DND-41 (cell line): ENCODE data around the gene CASQ2.

Experiments
- ATAC-seq: fragments of 200-7000 bp; cut with Tn5 transposase; 3 replicates; pipeline ENCODE4 v1.9.1; 2021; ENCODE audit warnings: low read depth; ENCODE audit not compliant: insufficient read depth
- DNase-seq: peaks from one replicate; pipeline ENCODE4 v3.0.0-alpha.2; 2020
- H2AFZ ChIP-seq: 2 replicates; pipeline ENCODE4 v1.6.0; 2012; ENCODE audit warnings: low read depth, low read length
- H3K27ac ChIP-seq: 2 replicates; pipeline ENCODE4 v1.5.1; 2012; ENCODE audit warnings: low read length, inconsistent platforms
- H3K27me3 ChIP-seq: fragments of 200-600 bp; sonication (generic); 2 replicates; pipeline ENCODE4 v1.6.0; 2012; ENCODE audit warnings: low read length, mild to moderate bottlenecking, inconsistent platforms; ENCODE audit not compliant: insufficient read depth, poor library complexity
- H3K36me3 ChIP-seq: 2 replicates; pipeline ENCODE4 v1.5.1; 2012; ENCODE audit warnings: low read length, inconsistent platforms; ENCODE audit not compliant: insufficient read depth
- H3K4me1 ChIP-seq: 2 replicates; pipeline ENCODE4 v1.5.1; 2012; ENCODE audit warnings: mild to moderate bottlenecking, low read length; ENCODE audit not compliant: insufficient read depth
- H3K4me2 ChIP-seq: 2 replicates; pipeline ENCODE4 v1.6.0; 2012; ENCODE audit warnings: mild to moderate bottlenecking, moderate library complexity, low read length, inconsistent platforms; ENCODE audit not compliant: insufficient read depth
- H3K4me3 ChIP-seq, 2 experiments: fragments of 200-600 bp in 1 of 2; shearing (Covaris generic) in 1 of 2; 2 replicates each; pipeline ENCODE4 v1.5.1; 2012 to 2016; ENCODE audit warnings: inconsistent platforms in 2 of 2, low read length in 2 of 2, mild to moderate bottlenecking in 2 of 2, low read depth in 1 of 2, moderate library complexity in 1 of 2
- H3K79me2 ChIP-seq: 2 replicates; pipeline ENCODE4 v1.6.0; 2012; ENCODE audit warnings: low read length, inconsistent platforms; ENCODE audit not compliant: insufficient read depth
- H3K9ac ChIP-seq: 2 replicates; pipeline ENCODE4 v1.6.0; 2012; ENCODE audit warnings: low read depth, mild to moderate bottlenecking, inconsistent platforms, low read length, moderate library complexity
- H3K9me3 ChIP-seq: 2 replicates; pipeline ENCODE4 v1.5.1; 2012; ENCODE audit warnings: low read length, moderate library complexity, mild to moderate bottlenecking, inconsistent platforms; ENCODE audit not compliant: insufficient read depth, severe bottlenecking
- H4K20me1 ChIP-seq: 2 replicates; pipeline ENCODE4 v1.6.0; 2012; ENCODE audit warnings: low read length; ENCODE audit not compliant: insufficient read depth
- CTCF ChIP-seq: IDR thresholded peaks from 2 replicates; pipeline ENCODE4 v1.5.1; 2012; ENCODE audit warnings: borderline replicate concordance, low read length, moderate library complexity, mild to moderate bottlenecking; ENCODE audit not compliant: poor library complexity, severe bottlenecking; ENCODE audit errors: extremely low read depth
- EZH2 ChIP-seq: IDR thresholded peaks from 3 replicates; pipeline ENCODE4 v1.6.1; 2012; ENCODE audit warnings: borderline replicate concordance, low read depth, mild to moderate bottlenecking, moderate library complexity, low read length, inconsistent platforms; ENCODE audit not compliant: severe bottlenecking

Gene CASQ2

GRCh38 chr1:115692224-115692623, 76.3 kb downstream of the CASQ2 start:
- no peaks in the 10 kb centered on the region for H3K27me3 ChIP-seq
- H3K27ac ChIP-seq: no peak overlapping the region
- H3K4me1 ChIP-seq: no peaks in the 10 kb centered on the region
- peaks cover 31% of the 10 kb centered on the region for H3K36me3 ChIP-seq
- H3K9me3 ChIP-seq: no peaks in the 10 kb centered on the region
- H3K79me2 ChIP-seq: no peaks in the 10 kb centered on the region
- DNase-seq: no peak
- no peaks in the 10 kb centered on the region for H4K20me1 ChIP-seq
- no peak overlapping the region for H3K4me2 ChIP-seq
- no peak overlapping the region for H3K9ac ChIP-seq
- ATAC-seq: no peak
- H2AFZ ChIP-seq: no peak overlapping the region
- no peak overlapping the region for H3K4me3 ChIP-seq
- TF ChIP-seq EZH2 (no peak), CTCF (no peak)

GRCh38 chr1:115690972-115691371, 77.5 kb downstream of the CASQ2 start:
- Histone ChIP-seq H4K20me1 (no peaks in the 10 kb centered on the region), H3K4me3 (no peak overlapping the region), H3K36me3 (peaks cover 40% of the 10 kb centered on the region), H3K9me3 (no peaks in the 10 kb centered on the region), H3K79me2 (no peaks in the 10 kb centered on the region), H3K27ac (no peak overlapping the region), H2AFZ (no peak overlapping the region), H3K27me3 (no peaks in the 10 kb centered on the region), H3K4me2 (no peak overlapping the region), H3K9ac (no peak overlapping the region), H3K4me1 (no peaks in the 10 kb centered on the region)
- ATAC-seq: no peak
- DNase-seq: no peak
- TF ChIP-seq EZH2 (no peak), CTCF (no peak)

GRCh38 chr1:115687744-115688143, 80.8 kb downstream of the CASQ2 start:
- Histone ChIP-seq H3K4me2 (no peak overlapping the region), H3K4me3 (no peak overlapping the region), H3K36me3 (peaks cover 70% of the 10 kb centered on the region), H2AFZ (no peak overlapping the region), H3K27ac (no peak overlapping the region), H3K27me3 (no peaks in the 10 kb centered on the region), H4K20me1 (no peaks in the 10 kb centered on the region), H3K9me3 (no peaks in the 10 kb centered on the region), H3K4me1 (peaks cover 8% of the 10 kb centered on the region), H3K9ac (no peak overlapping the region), H3K79me2 (no peaks in the 10 kb centered on the region)
- DNase-seq (no peak), ATAC-seq (no peak)
- TF ChIP-seq EZH2: no peak
- TF ChIP-seq CTCF: no peak
